GM19467 (cell line): ENCODE results near the gene LMOD3.
A peak's percentile ranks its signal among the peaks of the same experiment; 100 is the strongest.

Experiments
- ATAC-seq: cut with Tn5 transposase; IDR thresholded peaks from one replicate; pipeline ENCODE4 v1.9.1; 2021; ENCODE audit warnings: mild to moderate bottlenecking, moderate library complexity; ENCODE audit not compliant: unreplicated experiment

Gene LMOD3

DNA sequence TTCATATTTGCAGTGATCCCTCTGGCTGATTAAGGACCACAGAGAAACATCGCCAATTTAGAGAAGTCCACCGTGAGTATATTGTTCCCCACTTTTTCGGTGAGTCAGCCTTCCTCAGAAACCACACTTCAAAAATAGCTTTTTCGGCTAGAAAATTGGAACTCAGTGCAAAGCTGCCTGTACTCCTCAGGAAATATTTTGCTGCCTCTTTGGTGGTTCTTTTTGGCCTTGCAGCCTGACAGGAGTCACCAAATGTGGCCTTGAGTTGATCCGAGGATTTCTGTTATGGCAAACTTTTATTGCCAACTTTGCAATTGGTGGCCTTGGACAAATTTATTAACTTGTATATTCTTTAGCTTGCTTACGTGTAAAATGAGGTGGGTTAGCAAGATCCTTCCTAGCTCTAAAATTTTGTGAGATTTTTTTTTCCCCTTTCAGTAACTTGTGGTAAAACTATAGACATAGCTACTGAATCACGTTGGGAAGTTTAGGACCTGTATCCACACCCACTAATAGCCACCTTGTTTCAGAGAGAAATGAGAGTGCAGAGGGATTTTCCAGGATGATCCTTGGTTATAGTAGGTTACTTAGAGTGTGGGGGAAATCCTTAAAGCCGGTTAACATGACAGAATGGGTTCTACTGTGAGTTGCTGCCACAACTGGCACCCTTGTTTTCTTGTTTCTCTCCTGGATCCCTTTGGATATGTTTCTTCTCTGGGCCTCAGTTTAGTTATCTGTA, 27.8 kb downstream of the LMOD3 start:
- ATAC-seq: no peak

DNA sequence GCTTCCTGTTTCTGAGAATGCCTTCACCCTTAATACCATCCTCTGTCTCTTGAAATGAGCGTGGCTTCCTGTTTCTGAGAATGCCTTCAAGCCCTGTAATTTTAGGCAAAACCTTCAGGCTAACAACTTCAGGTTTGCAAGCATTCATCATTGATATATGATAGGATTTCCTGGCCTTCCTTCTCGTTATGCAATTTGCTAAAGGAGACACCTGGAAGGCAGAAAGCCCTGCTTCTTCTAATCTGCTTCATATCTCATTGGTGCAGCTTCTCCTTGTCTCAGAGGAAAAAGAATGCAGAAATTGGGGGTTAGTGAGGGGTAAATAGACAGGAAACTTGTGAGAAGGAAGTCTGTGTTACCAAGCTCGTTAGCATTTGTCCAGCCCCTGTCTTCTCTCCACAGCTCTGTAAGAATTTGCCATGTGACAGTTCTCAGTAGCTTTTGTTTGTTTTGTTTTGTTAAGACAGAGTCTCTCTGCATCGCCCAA, 30.3 kb downstream of the LMOD3 start:
- ATAC-seq: peak; percentile 72

DNA sequence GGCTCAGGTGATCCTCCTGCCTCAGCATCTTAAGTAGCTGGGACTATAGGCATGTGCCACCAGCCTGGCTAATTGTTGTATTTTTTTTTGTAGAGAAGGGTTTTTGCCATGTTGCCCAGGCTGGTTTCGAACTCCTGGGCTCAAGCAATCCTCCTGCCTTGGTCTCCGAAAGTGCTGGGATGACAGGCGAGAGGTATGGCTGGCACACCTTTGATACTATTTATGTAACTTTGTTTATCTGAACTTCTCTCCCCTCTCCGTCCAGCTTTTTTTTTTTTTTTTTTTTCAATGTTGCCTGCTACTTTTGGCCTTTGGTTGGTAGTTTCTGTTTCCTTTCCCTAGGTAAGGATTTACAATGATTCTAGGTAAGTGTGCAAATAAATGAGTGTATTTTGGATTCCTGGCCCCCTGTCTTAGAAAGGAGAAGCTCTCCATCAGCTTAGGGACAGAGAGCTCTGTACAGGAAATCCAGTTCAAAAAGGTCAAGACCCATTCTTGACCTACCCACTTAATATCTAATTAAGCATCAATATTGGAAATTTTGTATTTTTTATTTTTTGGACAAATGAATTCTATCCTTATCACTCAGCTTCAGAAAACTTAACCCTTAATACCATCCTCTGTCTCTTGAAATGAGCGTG, 30.9 kb downstream of the LMOD3 start:
- no peak for ATAC-seq

DNA sequence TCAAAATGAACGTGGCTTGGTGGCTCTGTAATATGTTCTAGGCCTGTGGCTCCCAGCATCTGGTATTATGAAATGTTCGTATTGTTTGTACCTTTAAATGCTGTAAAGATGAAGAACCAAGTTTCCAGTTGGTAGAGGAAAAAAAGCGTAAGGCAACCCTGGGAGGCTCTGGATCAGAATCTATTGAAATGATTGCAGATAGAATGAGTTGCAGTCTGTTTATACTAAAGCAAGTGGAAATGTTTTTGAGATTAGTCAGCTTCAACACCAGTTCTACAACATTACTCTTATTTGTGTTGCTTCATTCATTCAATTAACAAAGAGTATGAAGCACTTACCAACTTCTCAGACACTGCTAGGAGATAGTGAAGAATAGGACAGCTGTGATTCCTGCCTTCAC, 32.4 kb downstream of the LMOD3 start:
- ATAC-seq: no peak

DNA sequence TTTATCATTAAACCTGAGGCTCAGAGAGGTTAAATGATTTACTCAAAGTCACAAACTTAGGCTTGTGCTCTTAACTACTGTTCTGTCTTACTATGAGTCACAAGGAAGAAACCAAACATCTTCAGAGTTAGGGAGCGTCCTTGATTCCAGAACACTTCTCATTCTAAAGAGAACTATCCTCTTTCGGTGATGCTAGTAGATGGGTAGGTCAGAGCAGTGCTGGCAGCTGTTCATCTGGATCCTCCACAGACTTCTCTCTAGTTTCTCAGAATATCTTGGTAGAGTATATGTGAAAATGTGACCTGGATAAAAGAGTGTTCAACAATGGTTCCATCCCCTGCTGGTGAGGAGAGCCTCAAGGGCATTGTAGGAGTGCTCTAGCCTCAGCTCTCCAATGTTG, 34.3 kb downstream of the LMOD3 start:
- peak; percentile 21 for ATAC-seq

DNA sequence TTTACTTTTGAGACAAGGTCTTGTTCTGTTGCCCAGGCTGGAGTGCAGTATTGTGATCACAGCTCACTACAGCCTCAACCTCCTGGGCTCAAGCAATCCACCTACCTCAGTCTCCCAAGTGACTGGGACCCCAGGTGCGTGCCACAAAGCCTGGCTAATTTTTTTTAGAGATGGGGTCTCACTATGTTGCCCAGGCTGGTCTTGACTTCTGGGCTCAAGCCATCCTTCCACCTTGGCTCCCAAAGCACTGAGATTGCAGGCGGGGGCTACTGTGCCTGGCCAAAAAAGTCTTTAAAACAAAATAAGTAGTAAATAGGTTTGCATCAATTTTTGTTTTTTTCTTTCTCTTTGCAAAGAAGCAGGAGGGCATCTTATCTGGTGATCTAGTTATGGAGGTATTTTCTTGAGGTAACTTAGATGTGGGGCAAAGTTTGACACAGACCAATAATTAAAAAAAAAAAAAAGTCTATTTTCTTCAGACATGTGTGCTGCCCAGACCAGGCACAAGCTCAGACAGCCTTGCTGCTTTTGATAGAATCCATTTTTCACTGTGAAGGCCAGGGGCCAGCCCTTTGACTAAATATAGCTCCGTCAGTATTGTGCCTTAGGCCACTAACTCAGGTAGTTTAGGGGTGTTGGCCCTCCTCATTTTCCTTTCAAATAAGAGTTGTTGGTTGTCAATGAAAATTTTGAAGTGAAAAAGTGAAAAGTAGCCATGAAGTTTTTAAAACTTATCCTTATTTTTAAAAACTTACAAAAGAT, 35.2 kb downstream of the LMOD3 start:
- ATAC-seq: no peak

DNA sequence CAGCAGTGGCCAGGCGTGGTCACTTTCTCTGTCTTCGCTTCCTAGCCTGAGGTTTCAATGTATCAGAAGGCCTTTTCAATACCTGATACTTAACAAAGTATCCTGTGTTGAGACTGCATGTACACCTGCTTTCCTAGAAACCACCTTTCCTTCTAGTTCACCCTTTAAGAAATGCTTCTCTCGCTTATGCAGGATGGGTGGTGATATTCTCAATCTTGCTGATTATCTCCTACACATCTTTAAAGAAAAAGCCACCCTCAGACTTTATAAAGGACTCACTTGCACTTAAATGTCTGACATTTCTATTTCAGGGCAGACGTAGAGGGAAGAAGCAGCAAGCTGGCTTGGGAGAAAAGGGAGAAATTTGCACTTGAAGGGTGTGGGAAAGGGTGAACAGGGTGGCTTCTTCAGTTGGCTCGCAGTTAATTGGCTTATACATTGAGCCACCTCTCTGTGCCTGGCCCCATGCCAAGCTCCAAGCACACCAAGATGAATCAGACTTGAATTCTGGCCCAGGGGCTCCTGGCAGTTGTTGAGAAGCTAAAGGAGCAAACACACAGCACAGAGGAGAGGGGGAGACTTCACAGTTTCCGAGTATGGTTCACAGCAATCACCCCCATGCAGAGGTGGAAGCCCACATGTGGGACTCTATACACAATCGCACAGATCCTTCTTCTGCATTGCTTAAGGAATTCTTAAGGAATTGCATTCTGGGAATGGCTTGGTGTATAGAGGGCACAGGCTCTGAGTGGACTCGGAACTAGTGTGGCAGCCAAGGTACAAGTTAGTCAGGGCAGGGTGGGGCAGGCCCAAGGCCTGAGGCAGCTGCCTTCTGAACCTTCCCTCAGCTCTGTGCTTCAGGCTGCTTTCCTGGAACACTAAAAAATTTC, 36.3 kb downstream of the LMOD3 start:
- ATAC-seq: no peak

DNA sequence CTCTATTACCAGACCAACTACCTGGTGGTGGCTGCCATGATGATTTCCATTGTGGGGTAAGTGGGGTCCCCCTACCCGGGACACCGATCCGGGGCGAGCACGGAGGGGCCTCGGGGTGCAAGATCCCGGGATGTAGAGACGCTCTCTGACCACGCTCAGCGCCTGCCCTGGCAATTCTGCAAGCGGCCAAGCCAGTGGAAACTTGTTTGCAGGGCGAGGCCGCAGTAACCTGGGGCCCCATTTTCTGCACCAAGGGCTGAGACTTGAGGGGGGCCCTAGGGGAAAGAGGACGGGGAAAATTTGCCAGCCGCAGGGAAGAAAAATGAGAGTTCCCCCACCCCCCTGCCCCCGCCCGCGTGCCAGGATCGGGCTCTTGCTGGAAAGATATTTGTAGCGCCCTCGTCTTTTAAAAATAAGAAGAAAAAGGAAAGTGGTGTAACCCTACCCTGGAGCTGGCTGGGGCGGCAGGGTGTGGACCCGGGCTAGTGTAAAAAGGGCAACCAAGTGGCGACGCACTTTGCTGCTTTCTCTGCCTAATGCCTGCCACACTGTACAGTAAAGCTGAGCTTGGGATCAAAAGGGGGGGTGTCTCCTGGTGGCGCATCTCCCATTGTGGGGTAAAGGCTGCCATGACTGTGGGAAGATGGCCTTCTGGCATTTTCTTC, 37.1 kb downstream of the LMOD3 start:
- ATAC-seq: no peak

DNA sequence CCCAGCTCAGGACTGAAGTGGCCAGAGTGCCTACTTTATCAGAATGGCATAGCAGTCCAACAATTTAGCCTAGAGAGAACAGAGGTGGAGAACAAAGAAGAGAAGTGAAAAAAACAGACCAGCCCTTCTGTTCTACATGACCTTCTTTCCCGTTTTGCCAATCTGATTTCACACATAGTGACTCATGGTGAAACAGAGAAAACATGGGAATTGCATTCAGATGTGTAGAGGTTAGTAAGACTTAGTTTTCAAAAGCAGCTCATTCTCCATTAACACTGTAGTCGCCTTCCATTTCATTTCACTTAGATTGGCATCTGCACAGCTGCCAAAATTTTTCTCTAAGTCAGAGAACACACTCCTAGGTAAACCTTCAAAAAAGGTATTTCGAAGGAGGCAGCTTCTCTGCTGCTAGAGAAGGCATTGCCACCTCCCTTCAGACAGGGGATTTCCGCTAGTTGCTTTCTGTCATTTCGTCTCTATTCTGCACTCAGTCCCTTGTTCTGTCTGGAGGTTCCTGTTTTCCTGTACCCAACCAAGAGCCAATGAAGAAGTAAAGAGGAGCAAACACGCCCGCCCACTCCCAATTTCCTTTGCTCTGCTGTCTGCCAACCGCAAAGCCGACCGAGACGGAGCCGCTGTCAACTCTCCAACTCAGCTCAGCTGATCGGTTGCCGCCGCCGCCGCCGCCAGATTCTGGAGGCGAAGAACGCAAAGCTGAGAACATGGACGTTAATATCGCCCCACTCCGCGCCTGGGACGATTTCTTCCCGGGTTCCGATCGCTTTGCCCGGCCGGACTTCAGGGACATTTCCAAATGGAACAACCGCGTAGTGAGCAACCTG, 37.8 kb downstream of the LMOD3 start, which contains the start of gene ARL6IP5:
Gene ARL6IP5 (plus strand): TSS at position 612 of the 842 bp plus-strand sequence. CDS start 111 bp downstream, at position 723.
- peak; percentile 53 for ATAC-seq

DNA sequence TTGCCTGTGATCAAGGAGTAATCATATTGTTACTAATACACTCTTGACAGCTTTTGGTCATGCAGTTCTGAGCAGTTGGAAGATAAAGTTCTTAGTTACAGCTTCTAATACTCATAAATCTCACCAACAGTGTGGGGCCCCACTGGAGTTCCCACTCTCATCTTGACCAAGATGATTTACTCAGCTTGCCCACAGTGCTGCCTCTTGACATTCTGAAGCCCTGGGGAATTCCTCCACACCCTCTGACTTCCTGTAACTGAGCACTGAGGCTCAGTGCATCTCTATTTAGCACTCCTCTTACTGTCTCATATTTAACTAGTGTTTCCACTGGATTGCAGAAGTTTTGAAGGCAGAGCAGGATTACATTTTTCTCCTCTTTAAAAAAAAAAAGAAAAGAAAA, 39.6 kb downstream of the LMOD3 start:
- peak; percentile 51 for ATAC-seq

DNA sequence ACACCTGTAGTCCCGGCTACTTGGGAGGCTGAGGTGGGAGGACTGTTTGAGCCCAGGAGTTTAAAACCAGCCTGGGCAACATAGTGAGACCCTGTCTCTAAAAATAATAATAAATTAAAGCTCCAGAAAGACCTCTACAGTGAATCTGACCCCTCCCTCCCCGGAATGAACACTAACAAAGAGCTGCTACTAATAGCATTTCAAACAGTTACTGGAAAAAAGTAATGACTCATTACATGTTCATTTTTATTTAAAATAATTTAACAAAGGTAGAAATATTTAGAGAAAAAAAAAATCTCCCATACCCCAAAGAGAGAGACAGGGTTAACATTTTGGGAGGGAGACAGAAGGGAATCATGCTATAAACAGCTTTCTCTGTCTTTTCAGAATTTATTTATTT, 40.0 kb downstream of the LMOD3 start:
- no peak for ATAC-seq

DNA sequence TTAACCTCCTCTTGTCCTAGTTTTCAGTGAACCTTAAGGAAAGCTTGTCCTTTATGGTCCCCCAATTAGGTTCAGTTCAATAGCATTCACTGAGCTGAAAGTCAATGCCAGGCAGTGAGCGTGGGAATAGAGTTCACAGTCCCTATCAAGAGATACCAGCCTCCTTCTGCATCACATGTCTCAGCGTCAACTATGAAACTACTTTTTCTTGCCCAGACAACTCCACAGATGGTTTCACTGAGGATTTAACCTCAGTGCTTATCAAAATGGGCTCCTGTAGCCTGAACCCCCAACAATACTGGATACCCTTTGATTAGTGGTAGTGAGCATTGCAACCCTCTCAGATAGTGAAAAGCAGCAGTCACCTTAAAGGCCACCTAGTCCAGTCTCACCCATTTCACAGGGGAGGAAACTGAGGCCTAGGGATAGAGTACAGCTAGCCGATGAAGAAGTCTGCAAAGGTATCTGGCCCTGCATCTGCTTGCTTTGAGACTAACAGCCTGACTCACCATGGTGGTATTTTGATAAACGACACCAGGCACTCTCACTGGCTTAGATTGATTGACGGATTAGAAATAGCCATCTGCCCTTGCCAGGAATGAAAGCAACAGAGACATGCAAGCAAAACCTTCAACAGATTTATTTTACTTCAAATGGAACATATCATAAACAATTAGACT, 40.7 kb downstream of the LMOD3 start:
- ATAC-seq: no peak

DNA sequence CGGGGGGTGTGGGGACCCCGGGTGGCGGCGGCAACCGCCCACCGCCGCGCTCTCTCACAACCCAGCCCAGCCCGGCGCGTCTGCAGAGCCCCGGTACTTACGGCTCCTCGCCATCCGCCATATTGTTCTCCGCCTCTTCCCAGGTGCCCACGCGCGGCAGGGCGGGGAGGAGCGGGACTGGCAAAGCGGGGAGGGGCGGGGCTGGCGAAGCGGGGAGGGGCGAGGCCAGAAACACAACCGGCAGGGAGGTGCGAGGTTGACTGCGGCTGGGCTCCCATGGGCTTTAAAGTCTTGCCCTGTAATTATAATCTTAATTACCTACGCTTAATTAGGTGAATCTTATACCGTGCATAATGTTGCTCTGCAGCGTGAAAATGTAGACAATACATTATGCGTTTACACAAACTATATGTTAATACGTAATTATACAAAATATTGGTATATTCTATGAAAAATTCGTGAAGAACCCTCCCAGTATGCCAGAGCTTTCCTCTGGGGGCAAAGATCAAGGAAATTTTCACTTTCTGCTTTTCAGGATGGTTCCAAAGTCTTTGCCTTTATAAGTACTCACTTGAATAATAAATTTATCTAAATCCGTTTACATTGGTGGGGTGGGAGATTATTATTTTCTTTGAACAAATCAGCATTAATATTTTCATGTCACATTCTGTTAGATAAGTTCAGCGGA, 42.0 kb downstream of the LMOD3 start, which contains the start of gene UBA3:
Gene UBA3 (minus strand): TSS at position 133 of the 688 bp plus-strand sequence. CDS start 12 bp downstream, at position 121.
- peak; percentile 34 for ATAC-seq

DNA sequence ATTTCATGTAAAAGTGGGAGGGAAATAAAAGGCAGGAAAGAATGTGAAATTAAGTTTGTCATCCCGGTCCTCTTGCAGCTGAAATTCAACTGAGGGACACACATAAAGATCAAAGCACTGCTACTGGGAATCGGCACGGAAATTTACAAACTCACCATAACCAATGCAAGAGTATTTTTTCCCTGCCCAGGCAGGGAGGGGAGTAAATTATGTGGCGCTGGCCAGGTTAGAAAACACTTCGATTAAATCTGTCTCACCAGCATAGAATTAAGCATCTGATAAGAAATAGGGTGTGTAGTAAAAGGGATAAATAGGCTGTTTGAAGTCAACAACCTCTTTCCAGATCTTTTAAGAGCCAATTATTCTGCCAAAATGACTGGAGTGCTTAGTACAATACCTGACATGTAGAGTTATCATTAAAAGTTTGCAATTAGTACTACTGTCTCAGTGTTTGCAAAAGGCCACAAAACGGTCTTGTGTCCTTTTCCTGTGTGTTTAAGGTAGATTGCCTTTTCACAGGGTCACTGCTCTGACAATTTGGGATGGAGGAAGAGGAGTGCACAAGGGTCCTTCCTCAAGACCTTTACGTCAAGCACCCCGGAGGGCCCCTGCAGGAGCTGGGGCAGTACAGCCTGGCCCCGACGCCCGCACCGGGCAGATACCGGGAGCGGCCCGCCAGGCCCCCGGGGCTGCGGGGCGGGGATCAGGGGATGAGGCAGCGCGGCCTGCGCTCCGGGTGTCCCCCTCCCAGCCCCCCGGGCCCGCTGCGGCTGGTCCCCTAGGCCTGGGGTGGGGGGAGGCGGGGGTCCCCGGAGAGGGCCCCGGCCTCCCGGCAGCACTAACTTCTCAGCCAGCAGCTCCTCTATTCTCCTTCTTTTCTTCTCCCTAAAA, 42.9 kb downstream of the LMOD3 start:
- no peak for ATAC-seq

DNA sequence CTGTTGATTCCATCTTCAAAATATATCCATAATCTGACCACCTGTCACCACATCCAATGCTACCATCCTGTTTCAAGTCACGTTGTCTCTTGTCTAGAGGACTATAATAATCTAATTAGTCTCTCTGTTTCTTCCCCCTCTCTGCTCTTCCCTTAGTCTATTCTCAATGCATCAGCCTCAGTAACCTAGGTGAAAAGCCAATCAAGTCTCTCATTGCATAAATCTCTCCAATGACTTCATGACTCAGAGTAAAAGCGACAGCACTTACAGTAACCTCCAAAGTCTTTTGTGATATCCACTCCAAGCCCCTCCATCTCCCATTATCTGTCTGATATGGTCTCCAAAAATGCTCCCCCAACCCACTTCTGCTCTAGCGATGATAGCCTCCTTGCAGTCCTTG, 49.5 kb downstream of the LMOD3 start:
- no peak for ATAC-seq

DNA sequence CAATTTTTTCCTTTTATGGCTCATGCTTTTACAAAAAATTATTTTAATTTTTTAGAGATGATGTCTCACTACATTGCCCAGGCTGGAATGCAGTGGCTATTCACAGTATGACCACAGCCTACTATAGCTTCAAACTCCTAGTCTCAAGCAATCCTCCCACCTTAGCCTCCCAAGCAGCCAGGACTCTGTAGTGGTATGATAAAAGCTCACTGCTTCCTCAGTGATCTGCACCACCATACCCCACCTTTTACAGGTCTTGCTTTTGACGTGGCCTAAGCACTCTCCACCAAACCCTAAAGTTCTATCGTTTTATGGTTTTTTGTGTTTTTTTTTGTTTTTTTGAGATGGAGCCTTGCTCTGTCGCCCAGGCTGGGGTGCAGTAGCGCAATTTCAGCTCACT, 56.3 kb downstream of the LMOD3 start:
- ATAC-seq: no peak
